Left hindlimb (tissue), 1 donor: ENCODE data around the gene SDR39U1.

Experiments used
- DNase-seq: peaks from one replicate; pipeline ENCODE4 v3.0.0-alpha.2; 2018

SDR39U1 gene

DNA sequence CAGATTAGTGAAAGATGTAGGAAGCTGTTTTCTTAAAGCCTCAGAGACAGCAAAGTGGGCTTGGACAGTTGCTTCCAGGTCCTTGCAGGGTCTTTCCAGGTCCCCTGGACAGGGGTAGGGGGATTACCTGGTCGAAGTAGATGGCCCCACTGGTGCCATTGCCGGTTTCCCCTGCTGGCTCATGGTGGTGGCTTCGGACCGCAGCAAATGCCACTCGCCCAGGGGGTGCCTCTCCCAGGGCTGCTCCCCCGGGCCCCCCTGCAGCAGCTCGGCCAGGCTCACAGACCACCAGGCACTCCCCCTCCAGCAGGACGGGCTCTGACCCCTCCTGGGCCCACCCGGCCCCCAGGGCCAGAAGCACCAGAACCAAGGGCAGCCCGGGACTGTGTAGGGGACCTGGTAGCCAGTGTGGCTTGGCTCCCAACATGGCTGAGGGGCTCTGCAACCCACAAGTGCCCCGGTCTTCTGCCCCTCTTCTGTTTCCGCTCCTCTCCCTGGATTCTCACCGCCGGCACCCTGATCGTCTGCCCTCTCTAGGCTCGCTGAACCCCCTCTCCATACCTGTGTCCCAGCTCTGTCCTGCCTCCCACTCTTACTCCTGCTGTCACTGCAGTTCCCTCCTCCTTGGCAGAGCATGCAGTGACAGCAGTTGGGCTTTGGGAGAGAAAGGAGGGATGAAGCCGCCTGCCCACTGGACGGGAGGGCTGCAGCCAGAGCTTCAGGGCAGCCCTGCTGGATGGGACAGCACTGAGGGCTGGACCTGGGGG, 13.8 kb downstream of the SDR39U1 start:
- peak; percentile 53 for DNase-seq

DNA sequence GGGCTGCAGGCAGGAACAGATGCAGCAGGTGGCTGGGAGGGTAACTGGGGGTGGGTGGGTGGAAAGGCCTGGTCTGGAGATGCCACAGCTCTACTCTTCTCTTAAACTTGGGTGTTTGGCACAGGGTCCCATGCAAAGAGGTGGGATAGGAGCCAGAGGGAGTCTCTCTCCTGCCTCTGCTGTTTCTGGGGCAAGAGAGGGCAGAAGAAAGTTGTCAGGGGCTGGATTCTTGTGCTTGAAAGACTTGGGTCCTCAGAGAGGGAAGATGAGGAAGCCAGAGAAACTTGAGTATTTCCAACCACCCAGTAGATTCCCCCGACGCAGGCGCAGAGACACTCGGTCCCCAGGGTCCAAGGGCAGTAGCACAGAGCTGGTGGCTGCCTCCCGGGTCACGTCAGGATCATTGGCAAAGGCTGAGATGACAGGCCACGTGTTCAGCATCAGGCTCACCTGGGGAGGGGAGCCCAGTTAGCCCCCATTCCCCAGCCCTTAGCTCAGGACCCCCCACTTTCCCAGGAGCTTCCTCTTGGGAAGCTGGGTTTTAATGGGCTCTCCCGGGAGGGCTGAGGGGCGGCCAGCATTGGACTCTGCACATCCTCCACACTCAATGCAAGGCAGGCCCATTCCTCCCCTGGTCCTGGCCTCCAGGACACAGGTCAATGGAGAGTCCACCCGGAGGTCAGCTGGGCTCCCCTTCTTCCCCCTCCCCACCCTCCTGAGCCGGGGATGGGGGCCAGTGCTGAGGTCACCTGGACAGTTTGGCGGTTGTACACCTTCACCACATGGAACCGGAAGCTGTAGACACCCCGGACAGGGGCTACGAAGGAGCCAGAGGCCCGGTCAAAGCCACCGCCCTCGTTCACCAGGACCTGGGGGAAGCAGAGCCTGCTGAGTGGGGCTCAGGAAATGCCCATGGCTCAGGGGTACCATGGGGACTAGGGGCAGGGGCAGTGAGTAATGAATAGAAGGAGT, 14.8 kb downstream of the SDR39U1 start:
- peak; percentile 40 for DNase-seq

GRCh38 chr14:24426912-24427536, 15.6 kb downstream of the SDR39U1 start:
- no peak for DNase-seq

DNA sequence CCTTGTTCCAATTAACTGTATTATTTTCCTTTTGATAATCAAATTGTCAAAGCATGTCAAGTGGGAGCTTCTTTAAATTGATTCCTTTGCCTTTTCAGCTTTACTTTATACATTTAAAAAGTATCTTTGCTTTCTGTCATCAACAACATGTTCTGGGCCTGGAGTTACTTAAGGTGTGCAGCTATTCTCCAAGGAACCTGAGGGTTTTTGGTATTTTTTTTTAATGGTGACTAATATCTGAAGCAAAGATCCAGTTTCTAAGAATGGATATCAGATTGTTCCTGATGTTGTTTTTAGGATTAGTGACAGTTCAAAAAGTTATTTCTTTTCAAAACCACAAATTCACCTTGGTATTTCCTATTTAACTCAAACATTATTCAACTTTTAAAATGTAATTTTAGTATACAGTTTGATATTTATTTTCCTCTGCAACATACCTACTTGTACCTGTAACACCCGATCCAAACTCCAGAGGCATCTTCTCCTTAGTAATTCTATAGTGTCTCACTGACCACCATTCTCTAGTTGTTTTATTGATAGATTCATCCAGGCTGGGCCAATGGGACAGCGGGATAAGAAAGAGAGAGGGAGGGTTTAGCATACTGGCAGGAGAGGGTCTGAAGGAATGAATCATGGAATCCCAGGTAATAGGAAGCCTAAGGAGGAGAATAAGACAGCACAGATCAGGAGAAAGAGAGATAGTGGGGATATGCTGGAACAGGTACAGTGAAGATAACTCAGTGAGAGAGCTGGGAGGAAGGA, 16.2 kb downstream of the SDR39U1 start:
- DNase-seq: no peak

- no peak for DNase-seq
Measured at GRCh38 chr14:24425704-24426103, 16.9 kb downstream of the SDR39U1 start.

DNA sequence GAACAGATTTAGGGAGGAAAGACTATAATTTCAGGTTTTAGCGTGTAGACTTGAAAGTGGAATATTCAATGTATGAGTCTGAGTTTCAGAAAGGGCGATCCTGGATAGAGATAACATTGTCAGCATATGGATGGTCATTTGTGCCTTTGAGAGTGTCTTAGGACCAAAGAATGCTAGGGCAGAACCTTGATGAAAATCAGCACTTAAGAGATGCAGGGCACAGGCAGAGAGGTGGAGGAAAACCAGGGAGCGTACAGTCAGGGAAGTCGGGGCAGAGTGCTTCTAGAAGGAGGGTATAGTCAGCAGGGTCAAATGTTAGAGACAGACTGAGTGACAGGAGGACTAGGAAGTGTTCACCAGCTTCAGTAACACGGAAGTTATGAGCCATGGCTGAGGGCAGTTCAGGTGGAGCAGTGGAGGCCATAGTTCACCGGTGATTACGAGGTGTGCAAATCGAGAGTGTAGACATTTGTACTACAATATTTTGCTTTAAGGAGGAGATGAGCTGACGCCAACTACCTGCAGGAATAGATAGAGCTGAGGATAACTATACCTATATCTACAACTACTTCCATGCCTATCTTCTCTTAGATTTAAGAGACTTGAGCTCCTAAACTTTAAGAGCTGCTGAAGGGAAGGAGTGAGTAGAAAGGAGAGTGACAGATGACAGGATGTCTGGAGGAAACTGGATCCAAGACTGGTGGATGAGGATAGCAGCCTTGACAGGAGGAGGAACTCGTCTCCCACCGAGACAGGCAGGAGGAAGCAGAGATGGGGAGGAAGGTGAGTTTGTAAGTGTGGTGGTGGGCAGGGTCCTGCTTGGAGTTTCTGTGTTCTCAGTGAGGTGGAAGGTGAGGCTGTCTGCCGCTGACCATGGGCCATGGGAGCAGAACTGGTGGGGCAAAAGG, 19.6 kb downstream of the SDR39U1 start:
- DNase-seq: no peak

DNA sequence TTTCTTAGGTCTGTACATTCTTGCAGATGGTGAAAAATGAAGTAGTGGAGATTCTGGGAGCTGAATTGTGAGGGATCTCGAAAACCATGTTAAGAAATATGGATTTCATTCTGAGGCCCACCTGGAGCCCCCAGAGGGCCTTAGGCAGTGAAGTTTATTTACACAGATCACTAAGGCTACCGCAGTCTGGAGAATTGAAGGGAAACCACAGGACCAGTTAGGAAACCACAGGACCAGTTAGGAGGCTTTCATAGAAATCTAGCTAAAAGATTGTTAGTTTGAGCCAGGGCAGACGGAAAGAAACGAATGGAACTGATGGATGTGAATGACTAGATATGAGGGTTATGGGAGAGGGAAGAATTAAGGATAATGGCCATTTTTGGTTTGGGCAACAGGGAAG, 20.3 kb downstream of the SDR39U1 start:
- DNase-seq: no peak

GRCh38 chr14:24418492-24418873, 24.1 kb downstream of the SDR39U1 start:
- DNase-seq: peak; percentile 43

DNA sequence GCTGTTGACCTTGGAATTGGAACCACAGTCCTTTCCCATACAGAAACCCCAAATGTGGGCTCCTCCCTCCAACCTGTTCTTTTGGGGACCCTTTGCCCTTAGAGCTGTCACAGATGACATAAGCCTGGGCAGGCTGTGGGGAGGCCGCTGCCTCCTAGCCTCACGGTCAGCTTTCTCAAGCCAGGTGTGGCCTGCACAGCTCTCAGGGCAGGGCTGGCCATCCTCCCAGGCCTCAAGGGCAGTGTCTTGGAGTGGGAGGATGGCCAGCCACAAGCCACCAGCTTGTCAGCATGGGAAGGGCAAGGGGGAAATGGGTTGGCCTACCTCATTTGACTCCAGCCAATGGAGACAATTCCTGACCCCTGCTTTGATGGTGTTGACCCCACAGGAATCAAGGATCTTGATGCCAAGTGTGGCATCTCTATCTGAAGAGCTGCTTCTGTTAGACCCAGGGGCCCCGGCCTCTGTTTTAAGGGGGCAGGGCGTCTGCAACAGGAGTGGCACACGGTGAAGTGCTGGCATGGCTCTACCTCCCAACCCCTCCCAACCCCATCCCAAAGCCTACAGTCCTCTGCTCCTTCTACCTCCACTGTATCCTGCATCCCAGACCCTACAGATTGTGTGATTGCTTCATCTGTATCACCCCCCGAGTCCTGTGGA, 24.6 kb downstream of the SDR39U1 start:
- no peak for DNase-seq

GRCh38 chr14:24416932-24417619, 25.5 kb downstream of the SDR39U1 start:
- peak; percentile 38 for DNase-seq

GRCh38 chr14:24416254-24416931, 26.2 kb downstream of the SDR39U1 start:
- DNase-seq: peak; percentile 42

DNA sequence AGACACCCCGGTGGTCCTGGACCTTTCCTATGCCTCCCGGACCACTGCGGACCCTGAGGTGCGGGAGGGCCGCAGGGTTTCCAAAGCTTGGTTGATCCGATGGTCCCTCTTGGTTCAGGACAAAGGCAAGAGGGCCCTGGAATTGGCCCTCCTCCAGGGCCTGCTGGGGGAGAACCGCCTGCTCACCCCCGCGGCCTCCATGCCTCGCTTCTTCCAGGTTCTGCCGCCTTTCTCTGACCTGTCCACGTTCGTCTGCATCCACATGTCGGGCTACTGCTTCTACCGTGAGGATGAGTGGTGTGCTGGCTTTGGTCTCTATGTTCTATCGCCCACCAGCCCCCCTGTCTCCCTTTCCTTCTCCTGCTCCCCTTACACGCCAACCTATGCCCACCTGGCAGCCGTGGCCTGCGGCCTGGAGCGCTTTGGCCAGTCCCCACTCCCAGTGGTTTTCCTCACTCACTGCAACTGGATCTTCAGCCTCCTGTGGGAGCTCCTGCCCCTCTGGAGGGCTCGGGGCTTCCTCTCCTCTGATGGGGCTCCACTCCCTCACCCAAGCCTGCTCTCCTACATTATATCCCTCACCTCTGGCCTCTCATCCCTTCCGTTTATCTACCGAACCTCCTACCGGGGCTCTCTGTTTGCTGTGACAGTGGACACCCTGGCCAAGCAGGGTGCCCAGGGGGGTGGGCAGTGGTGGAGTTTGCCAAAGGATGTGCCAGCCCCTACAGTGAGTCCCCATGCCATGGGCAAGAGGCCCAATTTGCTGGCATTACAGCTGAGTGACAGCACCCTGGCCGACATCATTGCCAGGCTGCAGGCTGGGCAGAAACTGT, 26.9 kb downstream of the SDR39U1 start:
- no peak for DNase-seq

DNA sequence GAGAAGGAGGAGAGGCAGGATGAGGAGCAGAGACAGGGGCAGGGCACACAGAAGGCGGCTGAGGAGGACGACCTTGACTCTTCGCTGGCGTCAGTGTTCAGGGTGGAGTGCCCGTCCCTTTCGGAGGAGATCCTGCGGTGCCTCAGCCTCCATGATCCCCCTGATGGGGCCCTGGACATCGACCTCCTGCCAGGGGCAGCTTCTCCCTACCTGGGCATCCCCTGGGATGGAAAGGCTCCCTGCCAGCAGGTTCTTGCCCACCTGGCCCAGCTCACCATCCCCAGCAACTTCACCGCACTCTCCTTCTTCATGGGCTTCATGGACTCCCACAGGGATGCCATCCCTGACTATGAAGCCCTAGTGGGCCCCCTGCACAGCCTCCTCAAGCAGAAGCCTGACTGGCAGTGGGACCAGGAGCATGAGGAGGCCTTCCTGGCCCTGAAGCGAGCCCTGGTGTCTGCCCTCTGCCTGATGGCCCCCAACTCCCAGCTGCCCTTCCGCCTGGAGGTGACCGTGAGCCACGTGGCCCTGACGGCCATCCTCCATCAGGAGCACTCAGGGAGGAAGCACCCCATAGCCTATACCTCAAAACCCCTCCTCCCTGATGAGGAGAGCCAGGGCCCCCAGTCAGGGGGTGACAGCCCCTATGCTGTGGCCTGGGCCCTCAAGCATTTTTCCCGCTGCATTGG, 27.7 kb downstream of the SDR39U1 start:
- DNase-seq: no peak

- no peak for DNase-seq
Measured at GRCh38 chr14:24414077-24414476, 28.5 kb downstream of the SDR39U1 start.

GRCh38 chr14:24411443-24412389, 30.9 kb downstream of the SDR39U1 start:
- DNase-seq: no peak

GRCh38 chr14:24409956-24410355, 32.6 kb downstream of the SDR39U1 start:
- DNase-seq: no peak

GRCh38 chr14:24409192-24409591, 33.4 kb downstream of the SDR39U1 start:
- DNase-seq: no peak
